CD4-positive, alpha-beta T cell treated with Interleukin-1 beta for 1 hour (primary cell): ENCODE measurements around the gene ANKRD7.

ENCODE experiments used
- DNase-seq, 2 donors: peaks; one replicate each; pipeline ENCODE4 v3.0.0-alpha.2; 2020 to 2022

ANKRD7 gene

DNA sequence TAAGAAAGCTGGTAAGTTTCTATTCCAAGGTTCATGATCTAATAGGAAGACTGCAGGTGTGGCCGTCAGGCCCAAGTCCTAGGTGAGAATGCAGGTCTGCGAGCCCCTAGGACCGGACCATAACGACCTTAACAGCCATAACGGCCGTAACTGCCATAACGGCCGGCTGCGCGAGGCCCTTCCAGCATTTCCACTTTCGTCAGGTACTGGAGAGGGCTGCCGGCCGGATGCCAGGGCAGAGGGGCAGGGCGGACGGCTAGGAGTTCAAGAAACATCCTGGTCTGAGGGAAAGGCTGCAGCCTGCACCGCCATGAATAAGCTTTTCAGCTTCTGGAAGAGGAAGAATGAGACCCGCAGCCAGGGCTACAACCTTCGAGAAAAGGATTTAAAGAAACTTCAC lies at the start of gene ANKRD7:
Gene ANKRD7 (plus strand): TSS at position 184 of the 400 bp plus-strand sequence. CDS start 127 bp downstream, at position 311.
- no peak for DNase-seq

- DNase-seq = no peak
Measured at GRCh38 chr7:118175740-118176139, 48.8 kb upstream of the ANKRD7 start.

DNA sequence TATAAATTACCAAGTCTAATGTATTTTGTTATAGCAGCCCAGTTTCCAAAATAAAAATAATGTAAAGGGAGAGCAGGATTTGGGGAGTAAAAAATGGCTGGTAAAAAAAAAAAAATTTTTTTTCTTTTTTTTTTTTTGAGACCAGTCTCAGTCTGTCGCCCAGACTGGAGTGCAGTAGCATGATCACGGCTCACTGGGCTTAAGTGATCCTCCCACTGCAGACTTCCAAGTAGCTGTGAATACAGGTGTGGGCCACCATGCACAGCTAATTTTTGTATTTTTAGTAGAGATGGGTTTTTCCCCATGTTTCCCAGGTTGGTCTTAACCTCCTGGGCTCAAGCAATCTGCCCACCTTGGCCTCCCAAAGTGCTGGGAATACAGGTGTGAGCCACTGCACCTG lies 45.3 kb upstream of the ANKRD7 start:
- no peak for DNase-seq

DNA sequence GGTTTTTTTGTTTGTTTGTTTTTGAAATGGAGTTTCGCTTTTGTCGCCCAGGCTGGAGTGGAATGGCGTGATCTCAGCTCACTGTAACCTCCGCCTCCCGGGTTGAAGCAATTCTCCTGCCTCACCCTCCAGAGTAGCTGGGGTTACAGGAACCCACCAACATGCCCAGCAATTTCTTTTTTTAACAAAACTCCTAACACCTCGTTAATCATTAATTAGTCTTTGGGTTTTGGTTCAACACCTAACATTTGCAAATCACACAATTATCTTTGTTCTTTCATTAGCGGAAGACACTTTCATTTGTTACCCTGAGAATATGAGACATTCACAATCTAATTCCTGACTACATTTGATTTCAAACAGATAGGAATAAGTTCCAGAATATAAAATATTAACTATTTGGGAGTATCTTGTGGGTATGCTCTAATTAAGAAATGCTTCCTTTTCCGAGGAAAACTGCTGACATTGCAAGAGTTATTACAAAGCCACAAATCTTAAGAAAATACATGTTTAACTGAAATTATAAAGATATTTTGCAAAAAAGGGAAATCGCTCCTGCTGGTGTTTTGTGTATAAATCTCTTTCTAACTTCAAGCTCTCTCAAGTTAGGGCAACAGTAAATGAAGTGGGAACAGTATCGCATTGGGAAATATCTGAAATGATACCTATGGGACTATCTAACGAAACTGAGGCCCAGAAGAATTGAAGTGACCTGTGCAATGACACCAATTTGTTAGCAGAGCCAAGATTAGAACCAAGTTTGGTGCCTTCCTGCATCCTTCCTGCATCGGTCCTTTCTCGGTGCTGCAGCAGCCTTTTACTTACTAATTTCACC lies 41.7 kb upstream of the ANKRD7 start:
- DNase-seq = no peak

DNA sequence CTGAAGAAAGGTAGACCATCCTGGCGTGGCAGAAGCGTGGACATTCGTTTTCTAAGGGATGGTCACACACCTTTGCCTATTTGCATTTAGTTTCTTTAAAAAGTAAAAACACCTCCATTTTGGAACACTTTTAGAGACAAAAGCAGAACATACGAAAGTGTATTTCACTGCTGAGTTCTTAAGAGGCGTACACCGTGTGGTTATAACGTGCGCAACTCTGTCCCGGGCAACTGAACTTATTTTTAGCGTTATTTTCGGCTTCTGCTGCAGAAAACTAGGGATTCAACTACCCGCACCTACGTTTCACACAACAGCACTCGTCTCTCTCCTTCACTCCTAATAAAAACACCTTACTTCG lies 41.1 kb upstream of the ANKRD7 start:
- DNase-seq = no peak

DNA sequence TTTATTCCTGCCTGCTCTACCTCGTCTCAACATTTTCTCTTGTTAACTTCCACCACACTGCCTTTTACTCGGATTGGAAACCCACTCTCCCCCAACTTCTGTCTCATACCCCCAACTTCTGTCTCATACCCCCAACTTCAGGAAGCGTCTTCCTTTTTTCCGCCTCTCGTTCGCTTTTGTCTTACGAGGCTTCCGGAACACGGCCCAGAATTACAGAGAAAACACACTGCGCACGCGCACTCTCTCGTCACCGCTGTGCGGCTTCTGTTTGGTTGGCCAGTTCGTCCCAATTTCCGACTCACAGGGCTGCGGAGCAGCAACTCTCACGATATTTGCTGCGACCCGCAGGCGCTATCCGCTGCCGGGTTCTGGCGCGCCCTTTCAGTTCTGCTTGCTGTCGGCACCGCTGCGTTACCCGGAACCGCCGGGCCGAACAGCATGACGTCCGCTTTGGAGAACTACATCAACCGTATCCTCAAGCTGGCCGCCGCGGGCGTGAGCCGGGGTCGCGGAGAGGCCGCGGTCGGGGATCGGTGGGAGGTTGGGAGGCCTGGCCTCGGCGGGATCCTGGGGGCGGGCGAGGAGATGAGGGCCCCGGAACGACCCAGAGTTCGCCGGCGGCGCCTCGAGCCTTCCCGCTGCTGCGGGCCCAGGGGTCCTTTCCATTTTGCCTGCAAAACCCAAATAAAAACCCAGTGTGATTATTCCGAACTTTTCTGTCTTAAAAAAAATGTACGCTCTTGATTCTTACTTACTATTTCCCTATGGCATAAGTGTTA lies 40.5 kb upstream of the ANKRD7 start, which contains the start of gene LSM8:
Gene LSM8 (plus strand): TSS at position 379 of the 779 bp plus-strand sequence. CDS start 60 bp downstream, at position 439.
- DNase-seq = peak; percentile 98

- DNase-seq = no peak
Measured at GRCh38 chr7:118184565-118184940, 40.0 kb upstream of the ANKRD7 start.

- DNase-seq = no peak
Measured at GRCh38 chr7:118185163-118185860, 39.2 kb upstream of the ANKRD7 start.

GRCh38 chr7:118186501-118186900 lies 38.0 kb upstream of the ANKRD7 start:
- DNase-seq = no peak

GRCh38 chr7:118194571-118194970 lies 29.9 kb upstream of the ANKRD7 start:
- DNase-seq = no peak

- peak; percentile 24 to 63 for DNase-seq
Measured at GRCh38 chr7:118195837-118196474, 28.5 kb upstream of the ANKRD7 start.

- no peak for DNase-seq
Measured at GRCh38 chr7:118202061-118202460, 22.4 kb upstream of the ANKRD7 start.

DNA sequence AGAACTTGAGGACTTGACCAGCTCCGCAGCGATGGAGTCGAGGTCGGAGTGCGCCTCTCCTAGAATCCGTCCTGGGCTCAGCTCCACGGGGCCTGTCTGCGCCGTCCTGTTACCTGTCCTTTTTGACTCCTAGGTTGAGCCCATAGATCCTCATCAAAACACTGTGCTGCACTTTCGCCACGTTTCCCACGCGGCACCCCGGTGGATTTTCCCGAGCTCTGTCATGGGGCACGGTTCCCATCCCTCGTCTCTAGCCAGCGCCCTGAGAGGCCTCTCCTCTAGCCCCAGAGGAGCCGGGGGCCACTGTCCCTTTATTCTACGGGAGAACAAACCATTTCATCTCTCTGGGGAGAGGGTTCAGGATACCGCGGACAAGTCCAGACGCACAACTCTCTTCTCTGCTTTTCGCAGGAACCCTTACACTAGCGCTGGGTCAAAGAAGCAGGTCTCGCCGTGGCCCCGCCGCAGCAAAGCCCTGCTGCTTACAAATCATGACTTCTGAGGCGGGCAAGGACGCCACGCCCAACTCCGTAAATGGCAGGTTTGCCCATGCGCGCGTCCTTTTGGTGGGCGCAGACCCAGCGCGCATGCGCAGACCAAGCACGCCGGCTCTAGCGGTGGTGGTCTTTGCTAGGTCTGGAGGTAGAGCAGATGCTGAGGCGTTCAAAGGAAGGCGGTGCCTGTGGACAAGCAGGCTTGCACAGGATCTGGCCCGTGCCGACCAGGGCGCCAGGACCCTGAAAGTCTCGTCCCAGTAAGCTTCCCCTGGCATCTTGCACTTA lies 10.3 kb upstream of the ANKRD7 start:
- peak; percentile 75 to 81 for DNase-seq

- no peak for DNase-seq
Measured at GRCh38 chr7:118214833-118215182, 9.7 kb upstream of the ANKRD7 start.

DNA sequence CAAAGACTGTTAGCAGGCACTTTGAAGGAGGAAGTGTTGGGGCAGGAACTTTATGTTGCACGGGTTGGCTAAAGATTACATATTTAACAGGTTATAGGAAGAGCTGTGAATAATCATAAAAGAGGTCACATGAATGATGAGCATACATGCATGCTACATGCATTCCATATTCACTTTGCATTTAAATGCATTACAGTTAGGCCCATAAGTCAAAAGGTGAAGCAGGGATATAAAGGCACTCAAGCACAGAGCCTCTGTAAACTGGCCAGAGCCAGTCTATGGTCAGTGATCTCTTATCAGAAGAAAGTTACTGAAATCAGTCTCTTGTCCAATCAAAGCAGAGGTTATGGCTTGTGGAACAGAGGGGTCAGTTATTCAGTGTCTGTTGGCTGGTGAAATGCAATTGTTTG lies 7.3 kb upstream of the ANKRD7 start:
- no peak for DNase-seq

DNA sequence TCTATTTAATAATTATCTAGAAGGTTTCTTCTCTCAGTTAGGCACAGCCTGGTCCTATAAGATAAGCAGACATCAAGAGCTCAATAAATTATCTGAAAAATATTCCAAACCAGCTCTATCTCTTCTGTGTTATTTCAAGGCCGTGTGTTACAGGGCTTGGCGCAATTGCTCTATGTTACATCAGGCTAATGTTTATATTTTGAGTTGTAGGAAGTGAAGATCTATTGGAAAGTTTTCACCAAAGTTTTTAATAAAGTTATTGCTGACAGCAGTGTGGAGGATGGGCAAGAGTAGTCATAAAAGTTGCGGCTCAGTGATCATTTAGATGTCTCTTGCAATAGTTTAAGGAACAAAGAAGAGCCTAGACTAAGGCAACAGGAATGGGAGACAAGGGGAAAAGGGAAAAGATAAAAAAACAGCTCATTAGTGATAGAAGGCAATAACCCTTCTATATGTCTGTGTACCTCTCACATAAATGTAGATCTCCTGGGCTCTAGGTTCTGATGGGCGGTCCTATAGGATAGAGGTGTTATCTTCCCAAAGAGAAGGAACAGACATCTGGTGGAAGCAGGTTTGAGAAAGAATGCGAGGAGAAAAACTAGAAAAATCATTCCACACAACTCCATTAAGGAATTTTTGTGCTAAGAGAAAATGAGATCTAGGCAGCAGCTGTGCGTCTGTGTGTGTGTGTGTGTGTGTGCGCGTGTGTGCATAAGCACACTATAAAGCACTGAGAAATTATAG lies 5.9 kb upstream of the ANKRD7 start:
- DNase-seq = no peak

DNA sequence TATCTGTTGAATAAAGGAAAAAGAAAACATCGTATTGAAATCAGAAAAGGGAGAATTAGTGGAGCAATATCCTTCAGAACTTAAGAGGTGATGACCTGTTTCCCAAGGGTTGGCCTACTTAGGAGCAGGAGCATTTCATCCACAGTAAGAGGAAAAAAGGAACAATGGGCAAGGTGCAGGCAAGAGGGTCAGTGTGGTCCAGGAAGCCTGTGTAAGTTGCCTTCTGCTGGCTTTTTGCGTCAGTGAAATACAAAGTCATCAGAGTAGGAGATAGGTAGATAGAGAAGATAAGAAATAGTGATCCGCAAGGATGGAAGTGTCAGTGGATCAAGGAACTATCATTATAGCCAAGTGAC lies 5.4 kb upstream of the ANKRD7 start:
- no peak for DNase-seq

- no peak for DNase-seq
Measured at GRCh38 chr7:118220583-118220982, 3.9 kb upstream of the ANKRD7 start.

GRCh38 chr7:118222591-118222990 lies 1.9 kb upstream of the ANKRD7 start:
- DNase-seq = no peak

- DNase-seq = no peak
Measured at GRCh38 chr7:118232837-118233236, 8.3 kb downstream of the ANKRD7 start.

- DNase-seq = no peak
Measured at GRCh38 chr7:118233799-118234198, 9.3 kb downstream of the ANKRD7 start.

GRCh38 chr7:118239014-118239413 lies 14.5 kb downstream of the ANKRD7 start:
- DNase-seq = no peak
